PC-3 (cell line): ENCODE data around the gene ILF2. TPM values are rescaled to one million over a fixed set of nuclear protein-coding genes. Genes with fewer than 3 reads are reported as not detected.
A peak's percentile ranks its signal among the peaks of the same experiment; 100 is the strongest.

Experiments
- ATAC-seq: fragments of 200-7000 bp; cut with Tn5 transposase; 2 replicates; pipeline ENCODE4 v1.9.1; 2020; ENCODE audit warnings: mild to moderate bottlenecking, moderate library complexity
- BruUV-seq: library from RNA; stranded (reverse); fragments of 400-500 nt; replicated peaks from 2 replicates; lab custom pipeline; 2021; lab: Mats Ljungman, UMichigan
- CTCF ChIA-PET: fragments of 300-600 bp; sonication (Branson Sonifier 250); formaldehyde crosslinking; loops from one replicate; lab custom pipeline; 2022; ENCODE audit warnings: antibody characterized with exemption; lab: Charles Lee
- POLR2A ChIA-PET: fragments of 300-600 bp; sonication (Branson Sonifier 250); formaldehyde crosslinking; loops from one replicate; lab custom pipeline; 2022; ENCODE audit warnings: antibody characterized with exemption; ENCODE audit not compliant: unreplicated experiment; lab: Charles Lee
- DNase-seq: peaks from one replicate; pipeline ENCODE4 v3.0.0-alpha.2; 2015
- H2AFZ ChIP-seq: fragments of 300-600 bp; sonication (generic); 2 replicates; pipeline ENCODE4 v1.6.0; 2016; ENCODE audit warnings: antibody characterized with exemption, low read length
- H3F3A ChIP-seq: fragments of 300-600 bp; sonication (generic); one replicate; pipeline ENCODE4 v1.6.0; 2017; ENCODE audit warnings: antibody characterized with exemption, low read length, control low read depth, mild to moderate bottlenecking; ENCODE audit not compliant: unreplicated experiment
- H3K27ac ChIP-seq: fragments of 300-600 bp; sonication (generic); 2 replicates; pipeline ENCODE4 v1.5.1; 2016; ENCODE audit warnings: mild to moderate bottlenecking, low read length
- H3K27me3 ChIP-seq: fragments of 300-600 bp; sonication (generic); 2 replicates; pipeline ENCODE4 v1.6.1; 2016; ENCODE audit warnings: low read length, mixed read lengths
- H3K36me3 ChIP-seq: fragments of 300-600 bp; sonication (generic); 2 replicates; pipeline ENCODE4 v1.6.1; 2016; ENCODE audit warnings: low read depth, mixed run types, low read length, mixed read lengths
- H3K4me1 ChIP-seq: fragments of 300-600 bp; sonication (generic); 2 replicates; pipeline ENCODE4 v1.5.1; 2016; ENCODE audit warnings: low read length; ENCODE audit not compliant: insufficient read depth
- H3K4me2 ChIP-seq: fragments of 300-600 bp; sonication (generic); 2 replicates; pipeline ENCODE4 v1.6.0; 2016; ENCODE audit warnings: low read length
- H3K4me3 ChIP-seq: fragments of 300-600 bp; sonication (generic); 2 replicates; pipeline ENCODE4 v1.5.1; 2016; ENCODE audit warnings: mild to moderate bottlenecking, low read length, mixed read lengths
- H3K79me2 ChIP-seq: fragments of 300-600 bp; sonication (generic); 2 replicates; pipeline ENCODE4 v1.6.1; 2017; ENCODE audit warnings: low read length, mixed read lengths
- H3K9ac ChIP-seq: fragments of 300-600 bp; sonication (generic); 2 replicates; pipeline ENCODE4 v1.6.0; 2016; ENCODE audit warnings: mild to moderate bottlenecking, low read length
- H3K9me2 ChIP-seq: fragments of 300-600 bp; sonication (generic); replicated peaks from 2 replicates; pipeline ENCODE4 v1.6.1; 2016; ENCODE audit warnings: mixed run types, low read length, mixed read lengths
- H3K9me3 ChIP-seq: fragments of 300-600 bp; sonication (generic); 2 replicates; pipeline ENCODE4 v1.6.1; 2016; ENCODE audit warnings: low read length, mixed read lengths
- H4K20me1 ChIP-seq: fragments of 300-600 bp; sonication (generic); 2 replicates; pipeline ENCODE4 v1.6.1; 2016; ENCODE audit warnings: low read length, mixed read lengths
- EZH2 ChIP-seq: fragments of 300-600 bp; sonication (generic); IDR thresholded peaks from one replicate; pipeline ENCODE4 v1.6.1; 2017; ENCODE audit warnings: antibody characterized with exemption, mild to moderate bottlenecking, low read length; ENCODE audit not compliant: unreplicated experiment
- EZH2phosphoT487 ChIP-seq: fragments of 300-600 bp; sonication (generic); IDR thresholded peaks from 2 replicates; pipeline ENCODE4 v1.6.1; 2018; ENCODE audit warnings: mild to moderate bottlenecking, antibody characterized with exemption, low read length, borderline replicate concordance
- intact Hi-C: fragments of 100-400 bp; cut with micrococcal nuclease; formaldehyde crosslinking; loops from 2 replicates; pipeline ENCODE4 v1.9.0; 2023
- total RNA-seq: library from RNA; depleted of rRNA; stranded (reverse); fragments of >200 nt; gene quantifications from 2 replicates; pipeline ENCODE4 v1.2.3, GENCODE V29; 2014
- TF ChIP-seq, protein P1 (sequence below): fragments of 300-600 bp; sonication (generic); conservative IDR thresholded peaks from 2 replicates; pipeline ENCODE4 v1.5.1; 2017; ENCODE audit warnings: antibody characterized with exemption, low read depth, mild to moderate bottlenecking, low read length

Gene ILF2
- total RNA-seq, 1 experiment from 2014 or later, result 439 TPM

- CTCF ChIA-PET, result interaction anchor here (0.5 to 2.5 kb wide), 7 partner anchors 19 to 289 kb away, joined by 3 to 25 read pairs (median 5); partner anchors contain the start of genes GATAD2B and S100A16
- POLR2A ChIA-PET, result interaction anchor here (0.6 to 1.5 kb wide), 15 partner anchors 10 to 101 kb away, joined by 3 to 20 read pairs (median 7); partner anchors contain the start of genes INTS3, S100A14, S100A16 and S100A6
- no peaks in the 10 kb centered on the region for H3K9me3 ChIP-seq
Observed at GRCh38 chr1:153633161-153633753, 37.5 kb downstream of the ILF2 start.

DNA sequence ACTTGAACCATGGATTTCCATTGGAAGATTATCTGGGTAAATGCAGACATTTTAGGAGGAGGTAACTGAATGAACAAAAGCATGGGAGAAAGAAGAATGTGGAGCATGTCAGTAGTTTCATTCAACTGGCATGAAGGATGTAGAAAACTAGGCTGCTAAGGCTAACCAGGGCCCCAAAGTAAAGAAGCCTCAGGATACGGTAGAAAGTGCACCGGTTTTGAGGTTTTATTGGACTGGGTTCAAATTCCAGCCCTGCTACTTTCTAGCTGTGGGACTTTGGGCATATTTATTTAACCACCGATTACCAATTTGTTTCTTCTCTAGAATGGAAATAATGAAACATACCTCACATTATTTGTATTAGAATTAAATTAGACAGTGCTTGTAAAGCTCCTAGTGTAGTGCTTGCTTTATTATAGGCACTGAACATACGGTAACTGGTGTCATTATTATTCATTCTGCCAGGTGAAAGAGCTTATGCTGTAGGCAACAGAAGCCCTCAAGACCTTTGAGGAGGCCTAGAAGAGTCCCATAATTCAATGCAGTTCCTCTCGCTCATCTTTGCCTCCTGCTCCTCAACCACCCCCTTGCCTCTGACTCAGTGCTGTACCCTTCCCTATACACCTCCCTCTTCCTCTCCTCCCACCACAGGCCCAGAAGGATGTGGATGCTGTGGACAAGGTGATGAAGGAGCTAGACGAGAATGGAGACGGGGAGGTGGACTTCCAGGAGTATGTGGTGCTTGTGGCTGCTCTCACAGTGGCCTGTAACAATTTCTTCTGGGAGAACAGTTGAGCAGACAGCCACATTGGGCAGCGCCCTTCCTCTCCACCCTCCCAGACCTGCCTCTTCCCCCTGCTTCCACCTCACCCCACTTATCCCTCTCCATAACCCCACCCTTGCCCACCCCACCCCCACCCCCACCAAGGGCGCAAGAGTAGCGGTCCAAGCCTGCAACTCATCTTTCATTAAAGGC, 39.5 kb downstream of the ILF2 start:
- ChIA-PET CTCF (no interaction called here), POLR2A (no interaction called here)
- Histone ChIP-seq H3K4me3 (no peak overlapping the region), H3K9ac (no peak overlapping the region), H3K36me3 (peaks cover 2% of the 10 kb centered on the region), H3K4me1 (peaks cover 27% of the 10 kb centered on the region), H3K27ac (no peak overlapping the region), H3K4me2 (no peak overlapping the region), H3K79me2 (peaks cover 37% of the 10 kb centered on the region), H3K9me3 (no peaks in the 10 kb centered on the region), H3F3A (no peaks in the 10 kb centered on the region), H4K20me1 (peaks cover 10% of the 10 kb centered on the region; the same call in 1 of the 2 replicates), H3K9me2 (no peaks in the 10 kb centered on the region), H2AFZ (no peak overlapping the region), H3K27me3 (no peaks in the 10 kb centered on the region)
- no TSS peak for BruUV-seq
- no peak for ATAC-seq
- DNase-seq, result no peak
- intact Hi-C loops, result no loop called here
- no peak for TF ChIP-seq EZH2phosphoT487
- TF ChIP-seq, protein P1, sequence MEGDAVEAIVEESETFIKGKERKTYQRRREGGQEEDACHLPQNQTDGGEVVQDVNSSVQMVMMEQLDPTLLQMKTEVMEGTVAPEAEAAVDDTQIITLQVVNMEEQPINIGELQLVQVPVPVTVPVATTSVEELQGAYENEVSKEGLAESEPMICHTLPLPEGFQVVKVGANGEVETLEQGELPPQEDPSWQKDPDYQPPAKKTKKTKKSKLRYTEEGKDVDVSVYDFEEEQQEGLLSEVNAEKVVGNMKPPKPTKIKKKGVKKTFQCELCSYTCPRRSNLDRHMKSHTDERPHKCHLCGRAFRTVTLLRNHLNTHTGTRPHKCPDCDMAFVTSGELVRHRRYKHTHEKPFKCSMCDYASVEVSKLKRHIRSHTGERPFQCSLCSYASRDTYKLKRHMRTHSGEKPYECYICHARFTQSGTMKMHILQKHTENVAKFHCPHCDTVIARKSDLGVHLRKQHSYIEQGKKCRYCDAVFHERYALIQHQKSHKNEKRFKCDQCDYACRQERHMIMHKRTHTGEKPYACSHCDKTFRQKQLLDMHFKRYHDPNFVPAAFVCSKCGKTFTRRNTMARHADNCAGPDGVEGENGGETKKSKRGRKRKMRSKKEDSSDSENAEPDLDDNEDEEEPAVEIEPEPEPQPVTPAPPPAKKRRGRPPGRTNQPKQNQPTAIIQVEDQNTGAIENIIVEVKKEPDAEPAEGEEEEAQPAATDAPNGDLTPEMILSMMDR, result no peak
- no peak for TF ChIP-seq EZH2

More at GRCh38 chr1:153633161-153633753, 37.5 kb downstream of the ILF2 start:
- Histone ChIP-seq H3K4me1 (peaks cover 18% of the 10 kb centered on the region), H3K27me3 (no peaks in the 10 kb centered on the region), H3K79me2 (peaks cover 49% of the 10 kb centered on the region), H3K9ac (peak overlapping the region; percentile 99), H3K36me3 (peaks cover 20% of the 10 kb centered on the region), H2AFZ (peak overlapping the region; percentile 66), H4K20me1 (peaks cover 17% of the 10 kb centered on the region; the same call in 1 of the 2 replicates), H3K27ac (peak overlapping the region; percentile 97), H3K9me2 (no peaks in the 10 kb centered on the region), H3K4me3 (peak overlapping the region; percentile 83), H3K4me2 (peak overlapping the region; percentile 94), H3F3A (peaks cover 4% of the 10 kb centered on the region)
- ATAC-seq, result peak; percentile 21
- no TSS peak for BruUV-seq
- DNase-seq, result peak; percentile 39
- no peak for TF ChIP-seq EZH2phosphoT487
- no peak for TF ChIP-seq EZH2
- TF ChIP-seq, protein P1, result no peak
- intact Hi-C loops, result no loop called here
